Liver (tissue), 9 donors: ENCODE results near the gene THOC5. TPM values are rescaled to one million over a fixed set of nuclear protein-coding genes. Genes with fewer than 3 reads are reported as not detected.

Experiments
- DNase-seq: peaks from one replicate; pipeline ENCODE4 v3.0.0-alpha.2; 2017; ENCODE audit warnings: low spot score
- H3K27ac ChIP-seq, 2 donors: one replicate each; pipeline ENCODE4 v1.7.0; 2013; ENCODE audit warnings: inconsistent platforms in 2 of 2, low read length in 2 of 2, control low read depth in 1 of 2, low read depth in 1 of 2, mild to moderate bottlenecking in 1 of 2
- H3K27me3 ChIP-seq, 4 donors: one replicate each; pipeline versions ENCODE4 v1.6.1 to v1.7.0; 2013; ENCODE audit warnings: low read length in 3 of 4, inconsistent platforms in 1 of 4, mild to moderate bottlenecking in 1 of 4, moderate library complexity in 1 of 4; ENCODE audit not compliant: control insufficient read depth in 4 of 4, insufficient read depth in 4 of 4
- H3K36me3 ChIP-seq, 4 donors: one replicate each; pipeline versions ENCODE4 v1.6.1 to v1.7.0; 2013; ENCODE audit warnings: low read length in 3 of 4, mild to moderate bottlenecking in 3 of 4, low read depth in 1 of 4, moderate library complexity in 1 of 4; ENCODE audit not compliant: control insufficient read depth in 4 of 4, insufficient read depth in 3 of 4
- H3K4me1 ChIP-seq, 4 donors: one replicate each; pipeline versions ENCODE4 v1.6.1 to v1.7.0; 2013; ENCODE audit warnings: low read length in 3 of 4, mild to moderate bottlenecking in 3 of 4, moderate library complexity in 1 of 4; ENCODE audit not compliant: control insufficient read depth in 4 of 4, insufficient read depth in 4 of 4
- H3K4me3 ChIP-seq, 3 donors: one replicate each; pipeline versions ENCODE4 v1.6.1 to v1.7.0; 2013; ENCODE audit warnings: low read length in 3 of 3, control low read depth in 1 of 3, low read depth in 1 of 3, mild to moderate bottlenecking in 1 of 3
- H3K9ac ChIP-seq, 2 donors: one replicate each; pipeline ENCODE4 v1.7.0; 2013; ENCODE audit warnings: low read length in 2 of 2, mild to moderate bottlenecking in 2 of 2, moderate library complexity in 2 of 2, control low read depth in 1 of 2, low read depth in 1 of 2
- H3K9me3 ChIP-seq, 4 donors: one replicate each; pipeline versions ENCODE4 v1.6.1 to v1.7.0; 2013; ENCODE audit warnings: low read length in 3 of 4; ENCODE audit not compliant: control insufficient read depth in 4 of 4
- ATF3 ChIP-seq: IDR thresholded peaks from 2 replicates; pipeline ENCODE4 v1.6.1; 2016; ENCODE audit warnings: antibody characterized with exemption
- EGR1 ChIP-seq, 2 donors: IDR thresholded peaks; 2 replicates each; pipeline ENCODE4 v1.6.1; 2016 to 2018; ENCODE audit warnings: antibody characterized with exemption in 2 of 2, low read depth in 2 of 2
- FOXA1 ChIP-seq: IDR thresholded peaks from 2 replicates; pipeline ENCODE4 v1.6.1; 2016; ENCODE audit warnings: antibody characterized with exemption
- FOXA2 ChIP-seq: IDR thresholded peaks from 2 replicates; pipeline ENCODE4 v1.6.1; 2016; ENCODE audit warnings: antibody characterized with exemption
- GABPA ChIP-seq, 2 donors: IDR thresholded peaks in 1 of 2; conservative IDR thresholded peaks in 1 of 2; 2 replicates each; pipeline ENCODE4 v1.6.1; 2016; ENCODE audit warnings: antibody characterized with exemption in 2 of 2, mild to moderate bottlenecking in 1 of 2, moderate library complexity in 1 of 2
- HNF4A ChIP-seq, 2 donors: conservative IDR thresholded peaks; 2 replicates each; pipeline ENCODE4 v1.6.1; 2016; ENCODE audit warnings: antibody characterized with exemption in 2 of 2, mild to moderate bottlenecking in 2 of 2
- HNF4G ChIP-seq: IDR thresholded peaks from 2 replicates; pipeline ENCODE4 v1.6.1; 2016; ENCODE audit warnings: antibody characterized with exemption
- JUND ChIP-seq, 2 donors: IDR thresholded peaks; 2 replicates each; pipeline ENCODE4 v1.6.1; 2016; ENCODE audit warnings: antibody characterized with exemption in 2 of 2
- NR2F2 ChIP-seq: IDR thresholded peaks from 2 replicates; pipeline ENCODE4 v1.6.1; 2016; ENCODE audit warnings: antibody characterized with exemption
- RAD21 ChIP-seq, 2 donors: IDR thresholded peaks; 2 replicates each; pipeline ENCODE4 v1.6.1; 2016; ENCODE audit warnings: antibody characterized with exemption in 2 of 2, mild to moderate bottlenecking in 2 of 2
- RXRA ChIP-seq, 2 donors: IDR thresholded peaks; 2 replicates each; pipeline ENCODE4 v1.6.1; 2017 to 2018; ENCODE audit warnings: antibody characterized with exemption in 2 of 2, mild to moderate bottlenecking in 1 of 2
- SP1 ChIP-seq: IDR thresholded peaks from 2 replicates; pipeline ENCODE4 v1.6.1; 2018; ENCODE audit warnings: antibody characterized with exemption, mild to moderate bottlenecking
- TAF1 ChIP-seq: conservative IDR thresholded peaks from 2 replicates; pipeline ENCODE4 v1.6.1; 2016; ENCODE audit warnings: antibody characterized with exemption, mild to moderate bottlenecking
- YY1 ChIP-seq: IDR thresholded peaks from 2 replicates; pipeline ENCODE4 v1.6.1; 2016; ENCODE audit warnings: antibody characterized with exemption, mild to moderate bottlenecking
- ZBTB33 ChIP-seq: IDR thresholded peaks from 2 replicates; pipeline ENCODE4 v1.6.1; 2016; ENCODE audit warnings: antibody characterized with exemption
- WGBS: extraction: QIAGEN DNeasy Blood & Tissue Kit; methylation state at CpG from one replicate; pipeline ENCODE4 v1.1.7; 2013; 5-methylcytosine and 5-hydroxymethylcytosine counted together
- polyA plus RNA-seq, 2 donors: library from polyadenylated mRNA; stranded (reverse) in 1 of 2; unstranded in 1 of 2; fragments of 200-250 nt in 1 of 2; fragments of >200 nt in 1 of 2; fragmentation: Nextera tagmentation in 1 of 2; extraction: Ambion mirVana in 1 of 2; gene quantifications; one replicate each; pipeline versions ENCODE4 v1.2.1 to v1.2.3, GENCODE V29; 2013 to 2015
- total RNA-seq, 2 donors: library from RNA; depleted of rRNA; stranded (reverse); fragments of >200 nt; gene quantifications; one replicate each; pipeline ENCODE4 v1.2.3, GENCODE V29; 2014
- TF ChIP-seq, protein P1 (sequence below): fragments of 150-350 bp; IDR thresholded peaks from 2 replicates; pipeline ENCODE4 v1.5.1; 2017; ENCODE audit warnings: improper control_type of control experiment, low read depth, low read length; ENCODE audit not compliant: missing input control
- TF ChIP-seq, protein P2 (sequence below): IDR thresholded peaks from 2 replicates; pipeline ENCODE4 v1.6.1; 2016; ENCODE audit warnings: antibody characterized with exemption, mild to moderate bottlenecking
- TF ChIP-seq, protein P3 (sequence below): IDR thresholded peaks from 2 replicates; pipeline ENCODE4 v1.6.1; 2016; ENCODE audit warnings: antibody characterized with exemption
- donor health status: healthy.
- donor health status: healthy.
- donor health status: healthy.
- donor health status: healthy.
- donor health status: healthy.

THOC5 gene
- total and polyA plus RNA-seq, 4 donors = 7.4 to 25.1 (median 14.5) TPM

DNA sequence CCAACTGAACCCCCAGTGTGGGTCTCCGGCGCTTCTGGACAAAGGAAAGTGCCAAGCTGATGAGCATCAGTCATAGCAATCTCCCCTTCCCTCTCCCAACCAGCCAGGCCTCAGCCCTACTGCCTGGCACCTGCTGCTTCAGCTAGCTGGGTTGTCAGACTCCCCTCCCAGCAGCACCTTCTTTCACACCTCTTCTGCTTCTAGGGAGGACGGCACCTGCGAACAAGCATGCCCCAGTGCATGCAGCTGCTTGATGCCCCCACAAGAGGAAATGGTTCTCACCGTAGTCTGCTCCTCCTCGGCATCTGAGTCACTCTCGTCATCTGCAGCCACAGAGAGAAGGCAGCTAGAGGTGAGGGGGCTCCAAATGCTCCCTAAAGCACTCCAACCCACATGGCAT is 25.4 kb downstream of the THOC5 start:
- TF ChIP-seq, protein P1, sequence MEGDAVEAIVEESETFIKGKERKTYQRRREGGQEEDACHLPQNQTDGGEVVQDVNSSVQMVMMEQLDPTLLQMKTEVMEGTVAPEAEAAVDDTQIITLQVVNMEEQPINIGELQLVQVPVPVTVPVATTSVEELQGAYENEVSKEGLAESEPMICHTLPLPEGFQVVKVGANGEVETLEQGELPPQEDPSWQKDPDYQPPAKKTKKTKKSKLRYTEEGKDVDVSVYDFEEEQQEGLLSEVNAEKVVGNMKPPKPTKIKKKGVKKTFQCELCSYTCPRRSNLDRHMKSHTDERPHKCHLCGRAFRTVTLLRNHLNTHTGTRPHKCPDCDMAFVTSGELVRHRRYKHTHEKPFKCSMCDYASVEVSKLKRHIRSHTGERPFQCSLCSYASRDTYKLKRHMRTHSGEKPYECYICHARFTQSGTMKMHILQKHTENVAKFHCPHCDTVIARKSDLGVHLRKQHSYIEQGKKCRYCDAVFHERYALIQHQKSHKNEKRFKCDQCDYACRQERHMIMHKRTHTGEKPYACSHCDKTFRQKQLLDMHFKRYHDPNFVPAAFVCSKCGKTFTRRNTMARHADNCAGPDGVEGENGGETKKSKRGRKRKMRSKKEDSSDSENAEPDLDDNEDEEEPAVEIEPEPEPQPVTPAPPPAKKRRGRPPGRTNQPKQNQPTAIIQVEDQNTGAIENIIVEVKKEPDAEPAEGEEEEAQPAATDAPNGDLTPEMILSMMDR = no peak
- Histone ChIP-seq H3K36me3 (peaks cover 18 to 67% (median 50%) of the 10 kb centered on the region in 4 donors), H3K9ac (no peak overlapping the region), H3K4me1 (peaks cover 0 to 7% (median 2%) of the 10 kb centered on the region in 4 donors), H3K27me3 (no peaks in the 10 kb centered on the region), H3K27ac (no peak overlapping the region), H3K4me3 (no peak overlapping the region), H3K9me3 (no peaks in the 10 kb centered on the region)
- WGBS = 95% methylated on average over 7 of the region's 7 CpGs
- no peak for DNase-seq

DNA sequence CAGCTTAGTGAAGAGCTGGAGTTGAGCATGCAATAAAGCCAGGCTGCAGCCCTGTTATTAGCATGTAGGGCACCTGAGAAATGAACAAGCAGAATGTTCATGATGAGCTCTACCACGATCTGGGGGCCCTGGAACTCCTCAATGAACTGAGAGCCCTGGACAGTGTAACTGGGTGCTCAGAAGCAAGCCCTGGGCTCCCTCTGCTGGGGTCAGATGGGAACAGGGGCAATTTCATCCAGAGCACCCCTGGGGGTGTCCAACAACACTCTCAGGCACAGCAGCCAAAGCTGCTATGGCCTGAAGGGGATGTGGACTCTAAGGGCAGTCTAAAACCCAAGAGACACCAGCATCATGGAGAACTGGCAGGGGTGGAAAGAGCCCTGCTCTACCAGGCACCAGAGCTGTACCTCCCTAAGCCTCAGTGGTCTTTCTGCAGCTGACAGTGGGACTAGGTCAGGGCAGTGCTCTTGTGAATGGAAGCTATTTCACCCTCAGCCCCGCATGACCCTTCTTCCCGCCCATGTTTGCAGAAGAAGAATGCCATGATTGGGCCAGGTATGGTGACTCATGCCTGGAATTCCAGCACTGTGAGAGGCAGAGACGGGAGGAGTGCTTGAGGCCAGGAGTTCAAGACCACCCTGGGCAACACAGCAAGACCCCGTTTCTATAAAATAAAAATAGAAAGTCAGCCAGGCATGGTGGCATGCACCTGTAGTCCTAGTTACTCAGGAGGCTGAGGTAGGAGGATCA is 28.9 kb downstream of the THOC5 start:
- no peak overlapping the region for H3K27ac ChIP-seq
- WGBS = 51% methylated on average over 5 of the region's 5 CpGs
- TF ChIP-seq, protein P2, sequence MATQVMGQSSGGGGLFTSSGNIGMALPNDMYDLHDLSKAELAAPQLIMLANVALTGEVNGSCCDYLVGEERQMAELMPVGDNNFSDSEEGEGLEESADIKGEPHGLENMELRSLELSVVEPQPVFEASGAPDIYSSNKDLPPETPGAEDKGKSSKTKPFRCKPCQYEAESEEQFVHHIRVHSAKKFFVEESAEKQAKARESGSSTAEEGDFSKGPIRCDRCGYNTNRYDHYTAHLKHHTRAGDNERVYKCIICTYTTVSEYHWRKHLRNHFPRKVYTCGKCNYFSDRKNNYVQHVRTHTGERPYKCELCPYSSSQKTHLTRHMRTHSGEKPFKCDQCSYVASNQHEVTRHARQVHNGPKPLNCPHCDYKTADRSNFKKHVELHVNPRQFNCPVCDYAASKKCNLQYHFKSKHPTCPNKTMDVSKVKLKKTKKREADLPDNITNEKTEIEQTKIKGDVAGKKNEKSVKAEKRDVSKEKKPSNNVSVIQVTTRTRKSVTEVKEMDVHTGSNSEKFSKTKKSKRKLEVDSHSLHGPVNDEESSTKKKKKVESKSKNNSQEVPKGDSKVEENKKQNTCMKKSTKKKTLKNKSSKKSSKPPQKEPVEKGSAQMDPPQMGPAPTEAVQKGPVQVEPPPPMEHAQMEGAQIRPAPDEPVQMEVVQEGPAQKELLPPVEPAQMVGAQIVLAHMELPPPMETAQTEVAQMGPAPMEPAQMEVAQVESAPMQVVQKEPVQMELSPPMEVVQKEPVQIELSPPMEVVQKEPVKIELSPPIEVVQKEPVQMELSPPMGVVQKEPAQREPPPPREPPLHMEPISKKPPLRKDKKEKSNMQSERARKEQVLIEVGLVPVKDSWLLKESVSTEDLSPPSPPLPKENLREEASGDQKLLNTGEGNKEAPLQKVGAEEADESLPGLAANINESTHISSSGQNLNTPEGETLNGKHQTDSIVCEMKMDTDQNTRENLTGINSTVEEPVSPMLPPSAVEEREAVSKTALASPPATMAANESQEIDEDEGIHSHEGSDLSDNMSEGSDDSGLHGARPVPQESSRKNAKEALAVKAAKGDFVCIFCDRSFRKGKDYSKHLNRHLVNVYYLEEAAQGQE = no peak
- TF ChIP-seq HNF4A (conservative IDR thresholded peaks at IDR 0.05) = no peak
- TF ChIP-seq NR2F2 = no peak
- TF ChIP-seq, protein P1 = peak; percentile 51
- no peak for TF ChIP-seq FOXA2
- TF ChIP-seq JUND (IDR thresholded peaks at IDR 0.05) = peak in 1 of 2 donors; percentile 52
- TF ChIP-seq ATF3 = no peak
- TF ChIP-seq, protein P3, sequence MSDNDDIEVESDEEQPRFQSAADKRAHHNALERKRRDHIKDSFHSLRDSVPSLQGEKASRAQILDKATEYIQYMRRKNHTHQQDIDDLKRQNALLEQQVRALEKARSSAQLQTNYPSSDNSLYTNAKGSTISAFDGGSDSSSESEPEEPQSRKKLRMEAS = no peak
- TF ChIP-seq YY1 = no peak
- no peak for TF ChIP-seq GABPA (IDR thresholded peaks at IDR 0.05 in 1 of 2, conservative IDR thresholded peaks at IDR 0.05 in 1 of 2)
- TF ChIP-seq HNF4G = no peak
- TF ChIP-seq FOXA1 = no peak
- no peak for TF ChIP-seq SP1
- no peak for TF ChIP-seq ZBTB33
- TF ChIP-seq RAD21 (IDR thresholded peaks at IDR 0.05) = peak; percentile 79 to 84
- no peak for TF ChIP-seq EGR1 (IDR thresholded peaks at IDR 0.05; ENCODE audit: low read depth in 2 of 2)
- TF ChIP-seq TAF1 = no peak
- peak in 1 of 2 donors; percentile 19 for TF ChIP-seq RXRA (IDR thresholded peaks at IDR 0.05)

More for the DNA sequence above, 28.9 kb downstream of the THOC5 start:
- Histone ChIP-seq H3K4me3 (no peak overlapping the region), H3K4me1 (peaks cover 0 to 7% (median 2%) of the 10 kb centered on the region in 4 donors), H3K9me3 (no peaks in the 10 kb centered on the region), H3K36me3 (peaks cover 10 to 58% (median 42%) of the 10 kb centered on the region in 4 donors), H3K9ac (no peak overlapping the region), H3K27me3 (no peaks in the 10 kb centered on the region)
- peak; percentile 37 for DNase-seq
